CD4-positive, alpha-beta T cell treated with Interleukin-4 for 4 hours (primary cell): ENCODE results near the gene PPP1R3F.

Experiments
- DNase-seq: peaks from one replicate; pipeline ENCODE4 v3.0.0-alpha.2; 2020

The PPP1R3F gene, protein sequence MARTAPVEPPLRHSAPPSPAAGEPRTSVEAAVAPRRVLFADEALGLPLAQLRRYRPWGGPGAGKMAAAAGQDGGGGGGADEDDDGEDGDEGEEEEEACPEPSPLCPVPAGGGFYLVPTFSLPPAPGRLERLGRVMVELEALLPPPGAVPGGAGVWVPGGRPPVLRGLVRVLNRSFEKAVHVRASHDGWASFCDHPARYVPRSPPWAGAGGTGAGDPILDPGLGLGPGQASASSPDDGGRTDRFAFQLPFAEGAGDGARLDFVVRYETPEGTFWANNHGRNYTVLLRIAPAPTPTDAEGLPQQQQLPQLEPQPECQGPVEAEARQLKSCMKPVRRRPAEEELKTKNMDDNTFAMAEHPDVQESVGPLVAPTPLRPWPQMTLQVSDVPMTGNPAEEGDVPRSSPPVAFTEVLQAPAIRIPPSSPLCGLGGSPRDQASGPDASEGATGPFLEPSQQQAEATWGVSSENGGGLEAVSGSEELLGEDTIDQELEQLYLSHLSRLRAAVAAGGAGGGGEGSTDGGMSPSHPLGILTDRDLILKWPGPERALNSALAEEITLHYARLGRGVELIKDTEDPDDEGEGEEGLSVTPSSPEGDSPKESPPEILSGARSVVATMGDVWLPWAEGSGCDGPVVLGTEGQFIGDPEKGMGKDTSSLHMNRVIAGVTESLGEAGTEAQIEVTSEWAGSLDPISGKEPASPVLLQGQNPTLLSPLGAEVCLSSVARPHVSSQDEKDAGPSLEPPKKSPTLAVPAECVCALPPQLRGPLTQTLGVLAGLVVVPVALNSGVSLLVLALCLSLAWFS

DNA sequence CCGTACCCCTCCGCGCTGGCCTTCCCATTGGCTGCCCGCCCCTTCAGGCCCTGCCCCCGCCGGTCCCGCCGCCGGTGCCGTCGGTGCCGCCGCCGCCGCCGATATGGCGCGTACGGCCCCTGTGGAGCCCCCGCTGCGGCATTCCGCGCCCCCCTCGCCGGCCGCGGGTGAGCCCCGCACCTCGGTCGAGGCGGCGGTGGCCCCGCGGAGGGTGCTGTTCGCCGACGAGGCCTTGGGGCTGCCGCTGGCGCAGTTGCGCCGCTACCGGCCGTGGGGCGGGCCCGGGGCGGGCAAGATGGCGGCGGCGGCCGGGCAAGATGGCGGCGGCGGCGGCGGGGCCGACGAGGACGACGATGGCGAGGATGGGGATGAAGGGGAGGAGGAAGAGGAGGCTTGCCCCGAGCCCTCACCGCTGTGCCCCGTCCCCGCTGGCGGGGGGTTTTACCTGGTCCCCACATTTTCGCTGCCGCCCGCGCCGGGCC is at the start of gene PPP1R3F:
Gene PPP1R3F, plus strand, starts transcription at position 27 of the 482 bp plus-strand sequence. Its CDS starts 77 bp downstream, at position 104.
- no peak for DNase-seq

DNA sequence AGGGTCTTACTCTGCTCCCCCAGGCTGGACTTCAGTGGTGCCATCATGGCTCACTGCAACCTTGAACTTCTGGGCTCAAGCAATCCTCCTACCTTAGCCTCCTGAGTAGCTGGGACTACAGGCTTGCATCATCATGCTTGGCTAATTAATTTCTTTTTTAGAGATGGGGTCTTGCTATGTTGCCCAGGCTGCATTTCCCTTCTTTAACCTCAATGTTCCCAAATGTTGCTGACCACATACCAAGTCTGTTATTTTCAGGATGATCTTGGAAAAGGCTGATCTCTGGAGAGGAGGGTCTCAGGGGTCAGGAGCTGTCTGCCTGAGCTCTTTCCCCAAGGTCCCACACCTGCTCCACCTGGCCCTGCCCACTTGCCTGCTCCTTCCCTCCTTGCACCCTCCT is 49.5 kb upstream of the PPP1R3F start:
- DNase-seq, result no peak

DNA sequence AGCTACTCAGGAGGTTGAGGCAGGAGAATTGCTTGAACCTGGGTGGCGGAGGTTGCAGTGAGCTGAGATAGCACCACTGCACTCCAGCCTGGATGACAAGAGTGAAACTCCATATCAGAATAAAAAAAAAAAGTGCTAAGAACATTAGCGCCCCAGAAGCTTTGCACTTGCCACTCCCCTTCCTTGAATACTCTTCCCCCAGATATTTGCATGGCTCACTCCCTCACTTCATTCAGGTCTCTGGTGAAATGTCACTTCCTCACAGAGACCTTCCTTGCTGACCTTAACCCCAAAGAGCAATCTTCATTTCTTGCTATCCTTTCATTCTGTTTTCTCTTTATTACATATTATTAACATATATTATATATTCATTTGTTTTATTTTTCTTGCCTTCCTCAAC is 47.7 kb upstream of the PPP1R3F start:
- no peak for DNase-seq

DNA sequence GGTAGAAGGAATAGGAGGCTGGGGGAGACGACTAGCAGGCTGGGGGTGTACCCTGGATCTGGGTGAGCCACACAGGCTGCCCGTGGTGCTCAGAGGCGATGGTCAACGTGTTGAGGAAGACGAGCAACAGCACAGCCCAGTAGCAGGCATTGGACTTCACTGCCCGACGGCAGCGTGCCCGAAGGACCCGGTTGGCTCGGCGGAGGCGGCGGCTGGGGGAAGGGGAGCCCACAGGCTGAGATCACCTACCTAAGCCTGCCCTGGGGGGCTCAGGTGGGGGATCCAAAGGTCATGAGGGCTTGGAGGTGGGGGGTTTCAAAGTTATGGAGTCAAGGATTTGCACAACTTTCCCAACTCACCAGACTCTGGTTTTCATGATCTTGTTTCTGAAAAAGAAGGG is 43.7 kb upstream of the PPP1R3F start:
- no peak for DNase-seq

DNA sequence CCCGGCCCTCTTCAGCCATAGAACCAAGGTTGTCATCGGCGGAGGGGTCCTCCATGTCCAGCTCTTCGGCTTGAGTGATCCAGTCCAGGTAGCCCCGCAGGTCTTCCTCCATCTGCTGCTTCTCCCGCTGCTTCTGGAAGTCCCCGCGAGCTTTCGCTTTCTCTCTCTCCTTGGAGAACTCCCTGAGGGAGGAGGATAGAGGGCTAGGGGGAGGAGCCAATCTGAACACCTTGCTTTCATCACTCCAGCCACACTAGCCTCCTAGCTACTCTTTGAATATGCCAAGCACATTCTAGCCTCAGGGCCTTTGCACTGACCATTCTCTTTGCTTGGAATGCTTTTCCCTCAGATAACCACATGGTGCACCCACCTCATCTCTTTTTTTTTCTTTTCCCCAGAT is 42.6 kb upstream of the PPP1R3F start:
- DNase-seq, result no peak

DNA sequence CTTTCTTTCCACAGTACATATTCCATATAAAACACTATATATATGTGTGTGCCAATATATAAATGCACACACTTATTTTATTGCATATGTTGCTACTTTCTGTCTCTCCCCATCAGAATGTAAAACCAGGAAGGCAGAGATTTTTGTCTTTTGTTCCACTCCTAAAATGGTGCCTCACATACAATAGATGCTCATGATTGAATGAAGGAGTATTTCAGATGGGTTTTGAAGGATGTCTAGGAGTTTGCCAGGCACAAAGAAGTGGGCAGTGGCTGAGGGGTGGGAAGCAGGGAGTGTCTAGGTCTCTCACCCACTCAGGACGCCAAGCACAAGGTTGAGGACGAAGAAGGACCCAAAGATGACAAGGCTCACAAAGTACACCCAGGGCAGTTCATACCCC is 41.9 kb upstream of the PPP1R3F start:
- DNase-seq, result no peak

DNA sequence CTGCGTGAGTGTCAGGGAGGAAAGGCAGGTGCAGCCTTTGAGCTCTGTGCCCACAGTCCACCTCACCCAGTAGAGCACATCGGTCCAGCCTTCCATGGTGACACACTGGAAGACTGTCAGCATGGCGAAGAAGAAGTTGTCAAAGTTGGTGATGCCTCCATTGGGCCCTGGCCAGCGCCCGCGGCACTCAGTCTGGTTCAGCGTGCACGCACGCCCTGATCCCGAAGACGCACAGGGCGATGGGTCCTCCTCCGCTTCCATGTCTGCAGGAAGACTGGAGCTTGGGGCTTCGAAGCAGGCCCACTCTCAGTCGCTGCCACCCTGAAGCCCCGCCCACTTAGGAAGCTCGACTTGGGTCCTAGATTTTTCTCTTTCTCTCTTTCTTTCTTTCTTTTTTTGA is 41.4 kb upstream of the PPP1R3F start:
- DNase-seq, result no peak

DNA sequence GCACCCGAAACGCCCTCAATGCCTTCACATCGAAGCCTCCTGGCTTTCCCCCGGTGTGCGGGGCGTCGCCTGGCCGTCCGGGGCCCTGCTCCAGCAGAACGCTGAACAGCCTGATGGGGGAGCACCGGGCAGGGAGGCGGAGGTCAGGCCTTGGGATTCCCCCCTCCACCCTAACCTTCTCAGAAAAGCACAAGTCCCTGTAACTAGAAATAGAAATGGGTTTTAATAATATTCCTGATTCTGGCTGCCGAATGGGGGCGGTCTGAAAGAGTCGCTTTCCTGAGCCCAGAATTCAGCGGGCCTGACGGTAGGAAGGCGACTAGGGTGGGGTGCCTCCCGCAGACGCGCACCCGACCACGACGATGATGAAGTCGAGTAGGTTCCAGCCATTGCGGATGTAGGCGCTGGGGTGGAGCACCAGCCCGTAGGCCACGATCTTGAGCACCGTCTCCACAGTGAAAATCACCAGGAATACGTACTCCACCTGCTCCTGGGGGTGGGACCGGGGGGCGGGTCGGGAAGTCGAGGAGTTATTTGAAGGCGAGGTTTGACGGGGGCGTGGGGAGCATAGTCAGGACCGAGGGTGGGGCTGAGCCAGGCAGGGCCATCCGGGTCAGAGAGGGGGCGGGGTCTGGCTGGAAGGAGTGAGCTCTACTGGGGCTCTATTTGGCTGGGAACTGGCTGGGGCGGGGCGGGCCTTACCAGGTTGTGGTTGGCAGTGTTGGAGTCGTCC is 38.9 kb upstream of the PPP1R3F start:
- peak; percentile 56 for DNase-seq

DNA sequence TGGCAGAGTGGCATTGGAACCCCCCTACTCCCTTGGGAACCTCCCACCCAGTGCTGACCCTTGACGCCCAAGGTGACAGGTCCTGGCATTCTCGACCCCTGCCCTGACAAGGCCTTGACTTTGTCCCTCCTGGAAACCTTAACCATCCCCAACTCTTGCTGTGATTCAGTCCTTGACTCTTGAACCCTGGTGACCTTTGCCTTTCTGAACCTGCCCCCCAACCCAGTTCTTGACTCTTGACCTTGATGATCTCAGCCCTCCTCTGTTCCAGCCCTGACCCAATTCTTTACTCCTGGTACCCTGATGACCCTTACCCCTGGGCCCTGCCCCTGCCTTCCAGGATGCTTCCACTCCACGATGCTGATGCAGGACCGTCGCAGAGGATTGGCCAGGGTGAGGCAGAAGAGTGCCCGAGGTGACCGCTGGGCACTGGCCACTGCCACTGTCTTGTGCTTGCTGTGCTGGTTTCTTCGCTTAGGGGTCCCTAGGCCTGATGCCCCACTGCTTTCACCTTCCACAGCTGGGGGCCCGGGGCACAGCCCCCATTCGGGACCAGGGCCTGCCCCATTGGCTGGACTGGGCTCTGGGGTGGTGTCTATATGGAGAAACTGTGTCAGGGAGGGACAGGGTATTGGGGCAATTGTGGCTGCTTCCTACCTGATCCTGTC is 38.1 kb upstream of the PPP1R3F start:
- DNase-seq, result no peak

DNA sequence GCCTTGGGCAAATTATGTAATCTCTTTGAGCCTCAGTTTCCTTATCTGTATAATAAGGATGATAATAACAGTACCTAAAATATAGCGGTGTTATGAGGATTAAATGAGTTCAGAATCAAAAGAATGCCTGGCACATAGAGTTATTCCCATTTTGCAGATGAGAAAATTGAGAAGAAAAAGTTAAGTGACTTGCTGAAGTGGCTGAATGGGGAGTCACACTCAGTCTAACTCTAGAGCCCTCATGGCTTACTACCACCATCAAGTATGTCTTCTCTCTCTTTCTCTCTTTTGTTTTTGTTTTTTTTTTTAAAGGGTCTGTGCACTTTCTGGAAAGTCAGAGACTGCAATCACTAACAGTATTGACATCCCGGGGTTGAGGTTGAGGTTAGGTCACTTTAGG is 37.1 kb upstream of the PPP1R3F start:
- no peak for DNase-seq

DNA sequence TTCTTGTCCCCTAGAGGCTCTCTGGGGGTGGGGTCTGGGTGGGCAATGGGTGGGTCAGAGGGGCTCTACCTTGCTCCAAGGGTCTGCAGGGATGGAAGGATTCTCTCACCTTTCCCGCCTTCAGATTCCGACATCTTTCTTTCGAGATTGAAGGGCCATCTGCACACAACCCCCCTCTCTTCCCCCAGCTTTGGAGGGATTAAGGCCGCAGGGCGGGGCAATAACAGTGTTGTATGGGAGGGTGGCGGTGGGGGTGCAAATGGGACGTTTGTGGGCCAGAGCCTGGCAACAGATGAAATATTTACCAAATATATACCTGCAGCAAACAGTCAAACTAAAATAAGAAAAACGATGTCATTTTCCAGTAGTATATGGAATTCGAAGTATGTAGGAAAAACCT is 36.4 kb upstream of the PPP1R3F start, which contains the start of gene CACNA1F:
Gene CACNA1F, minus strand, starts transcription at position 165 of the 400 bp plus-strand sequence. Its CDS starts 31 bp downstream, at position 134.
- DNase-seq, result no peak

DNA sequence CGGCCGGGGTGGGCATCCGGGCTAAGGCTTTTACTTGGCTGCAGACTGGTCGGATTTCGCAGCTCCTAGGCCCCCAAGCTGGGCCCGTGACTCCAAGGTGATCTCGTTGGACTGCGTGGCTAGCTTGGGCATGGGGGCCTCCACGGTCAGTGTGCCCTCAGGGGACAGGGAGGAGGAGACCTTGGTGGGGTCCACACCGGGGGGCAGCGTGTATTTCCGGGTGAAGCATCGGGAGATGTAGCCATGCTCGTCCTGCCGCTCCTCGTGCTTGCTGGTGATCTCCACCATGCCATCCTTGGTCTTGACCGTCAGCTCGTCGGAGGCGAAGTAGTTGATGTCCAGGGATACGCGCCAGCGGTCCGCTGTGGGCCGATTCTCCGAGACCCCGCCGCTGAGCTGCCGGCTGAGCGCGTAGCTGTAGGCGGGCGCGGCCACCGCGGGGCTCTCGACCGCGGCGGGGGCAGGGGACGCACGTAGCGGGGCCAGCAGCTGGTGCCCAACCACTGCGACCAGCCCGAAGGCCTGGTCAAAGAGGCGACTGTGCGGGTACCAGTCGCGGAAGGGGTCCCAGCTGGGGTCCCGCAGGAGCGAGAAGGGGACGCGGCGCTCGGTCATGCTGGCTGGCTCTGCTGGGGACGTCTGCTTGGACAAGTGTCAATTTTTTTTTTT is 35.6 kb upstream of the PPP1R3F start:
- DNase-seq, result no peak

DNA sequence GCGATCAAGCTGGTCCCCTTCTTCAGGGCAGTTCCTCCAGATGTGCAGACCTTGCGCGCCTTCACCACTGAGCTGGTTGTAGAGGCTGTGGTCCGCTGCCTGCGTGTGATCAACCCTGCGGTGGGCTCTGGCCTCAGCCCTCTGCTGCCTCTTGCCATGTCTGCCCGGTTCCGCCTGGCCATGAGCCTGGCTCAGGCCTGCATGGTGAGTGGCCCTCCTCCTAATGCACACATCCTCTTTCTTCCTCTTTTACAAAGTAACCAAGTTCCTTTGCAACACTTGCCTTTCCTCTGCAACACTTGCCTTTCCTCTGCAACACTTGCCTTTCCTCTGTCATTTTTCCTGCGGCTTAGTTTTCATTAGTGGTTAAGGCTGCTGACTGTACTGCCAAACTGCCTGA is 32.5 kb upstream of the PPP1R3F start:
- DNase-seq, result no peak

DNA sequence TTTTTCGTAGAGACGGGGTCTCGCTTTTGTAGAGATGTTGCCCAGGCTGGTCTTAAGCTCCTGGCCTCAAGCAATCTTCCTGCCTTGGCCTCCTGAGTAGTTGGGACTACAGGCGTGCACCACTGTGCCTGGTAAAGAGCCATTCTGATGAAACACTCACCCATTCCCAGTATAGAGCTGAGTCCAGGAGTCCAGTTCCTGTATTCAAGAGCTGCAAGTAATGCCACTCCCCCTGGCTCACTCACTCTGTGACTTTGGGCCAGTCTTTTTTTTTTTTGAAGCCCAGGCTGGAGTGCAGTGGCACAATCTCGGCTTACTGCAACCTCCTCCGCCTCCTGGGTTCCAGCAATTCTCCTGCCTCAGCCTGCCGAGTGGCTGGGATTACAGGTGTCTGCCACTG is 30.9 kb upstream of the PPP1R3F start:
- DNase-seq, result no peak

DNA sequence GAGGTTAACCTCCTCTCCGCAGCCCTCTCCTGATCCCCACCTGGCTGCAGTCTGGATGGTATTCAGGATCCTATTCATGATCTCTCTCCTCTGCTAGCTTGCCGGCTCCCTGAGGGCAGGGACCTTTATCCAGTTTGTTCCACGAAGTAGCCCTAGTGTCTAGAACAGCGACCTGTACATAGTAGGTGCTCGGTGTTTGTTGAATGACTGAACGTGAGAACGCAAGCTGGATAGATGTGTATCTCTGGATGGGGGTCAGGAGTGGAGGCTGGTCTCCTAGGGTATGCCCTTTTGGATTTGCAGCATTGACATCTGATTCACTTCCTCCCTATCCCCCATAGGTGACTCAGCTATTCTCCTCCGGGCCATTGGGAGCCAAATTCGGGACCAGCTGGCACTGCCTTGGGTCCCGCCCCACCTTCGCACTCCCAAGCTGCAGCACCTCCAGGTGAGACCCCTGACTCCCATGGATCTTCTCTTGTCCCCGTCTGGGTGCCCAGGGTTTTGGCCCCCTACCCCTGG is 27.0 kb upstream of the PPP1R3F start:
- DNase-seq, result no peak

DNA sequence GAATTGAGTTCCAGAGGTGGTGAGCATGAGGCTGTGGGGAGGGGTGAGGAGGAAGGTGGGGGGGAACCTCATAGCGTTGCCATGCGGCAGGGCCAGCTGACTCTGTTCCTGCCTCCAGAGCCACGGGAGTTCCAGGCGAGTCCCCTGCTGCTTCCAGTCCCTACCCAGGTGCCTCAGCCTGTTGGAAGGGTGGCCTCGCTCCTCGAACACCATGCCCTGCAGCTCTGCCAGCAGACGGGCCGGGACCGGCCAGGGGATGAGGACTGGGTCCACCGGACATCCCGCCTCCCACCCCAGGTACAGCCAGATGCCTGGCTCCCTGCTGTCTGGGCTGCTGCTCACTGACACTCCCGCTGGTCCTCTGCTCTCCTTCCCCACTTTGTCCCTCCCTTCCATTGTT is 26.4 kb upstream of the PPP1R3F start:
- DNase-seq, result no peak

DNA sequence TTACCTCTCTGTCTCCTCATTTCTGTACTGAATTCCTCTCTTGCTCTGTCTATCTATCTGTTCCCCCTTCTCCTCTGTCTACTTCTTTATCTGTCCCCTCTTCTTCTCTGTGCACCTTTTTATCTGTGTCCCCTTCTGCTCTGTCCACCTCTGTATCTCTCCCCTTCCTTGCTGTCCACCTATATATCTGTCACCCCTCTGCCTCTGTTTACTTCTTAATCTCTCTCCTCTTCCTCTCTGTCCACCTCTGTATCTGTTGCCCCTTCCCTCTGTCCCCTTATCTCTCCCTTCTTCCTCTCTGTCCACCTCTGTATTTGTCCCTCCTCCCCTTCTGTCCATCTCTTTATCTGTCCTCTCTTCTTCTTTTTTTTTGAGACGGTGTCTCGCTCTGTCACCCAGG is 25.4 kb upstream of the PPP1R3F start:
- DNase-seq, result no peak

DNA sequence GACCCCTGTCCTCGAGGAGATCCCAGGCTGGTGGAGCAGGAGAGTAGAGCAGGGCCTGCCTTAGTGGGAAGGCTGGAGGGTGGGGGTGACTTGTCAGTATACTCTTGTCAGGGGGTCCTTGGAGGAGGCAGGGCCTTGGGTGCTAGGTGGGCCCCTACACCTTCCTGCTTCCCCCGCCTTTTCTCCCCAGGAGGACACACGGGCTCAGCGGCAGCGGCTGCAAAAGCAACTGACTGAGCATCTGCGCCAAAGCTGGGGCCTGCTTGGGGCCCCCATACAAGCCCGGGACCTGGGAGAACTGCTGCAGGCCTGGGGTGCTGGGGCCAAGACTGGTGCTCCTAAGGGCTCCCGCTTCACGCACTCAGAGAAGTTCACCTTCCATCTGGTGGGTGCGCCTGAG is 23.1 kb upstream of the PPP1R3F start:
- DNase-seq, result no peak

DNA sequence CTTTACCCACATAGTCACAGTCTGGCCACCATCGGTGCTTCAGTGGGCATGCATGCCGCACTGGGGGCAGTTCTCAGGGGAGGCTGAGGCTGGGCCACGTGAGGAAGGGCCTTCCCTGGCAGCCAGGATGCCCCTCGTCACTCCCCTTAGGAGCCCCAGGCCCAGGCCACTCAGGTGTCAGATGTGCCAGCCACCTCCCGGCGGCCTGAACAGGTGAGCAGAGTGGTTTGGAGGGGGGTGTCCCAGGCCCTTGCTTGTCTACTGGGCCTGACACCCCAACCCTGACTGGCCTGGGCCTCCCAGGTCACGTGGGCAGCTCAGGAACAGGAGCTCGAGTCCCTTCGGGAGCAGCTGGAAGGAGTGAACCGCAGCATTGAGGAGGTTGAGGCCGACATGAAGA is 22.2 kb upstream of the PPP1R3F start:
- no peak for DNase-seq

DNA sequence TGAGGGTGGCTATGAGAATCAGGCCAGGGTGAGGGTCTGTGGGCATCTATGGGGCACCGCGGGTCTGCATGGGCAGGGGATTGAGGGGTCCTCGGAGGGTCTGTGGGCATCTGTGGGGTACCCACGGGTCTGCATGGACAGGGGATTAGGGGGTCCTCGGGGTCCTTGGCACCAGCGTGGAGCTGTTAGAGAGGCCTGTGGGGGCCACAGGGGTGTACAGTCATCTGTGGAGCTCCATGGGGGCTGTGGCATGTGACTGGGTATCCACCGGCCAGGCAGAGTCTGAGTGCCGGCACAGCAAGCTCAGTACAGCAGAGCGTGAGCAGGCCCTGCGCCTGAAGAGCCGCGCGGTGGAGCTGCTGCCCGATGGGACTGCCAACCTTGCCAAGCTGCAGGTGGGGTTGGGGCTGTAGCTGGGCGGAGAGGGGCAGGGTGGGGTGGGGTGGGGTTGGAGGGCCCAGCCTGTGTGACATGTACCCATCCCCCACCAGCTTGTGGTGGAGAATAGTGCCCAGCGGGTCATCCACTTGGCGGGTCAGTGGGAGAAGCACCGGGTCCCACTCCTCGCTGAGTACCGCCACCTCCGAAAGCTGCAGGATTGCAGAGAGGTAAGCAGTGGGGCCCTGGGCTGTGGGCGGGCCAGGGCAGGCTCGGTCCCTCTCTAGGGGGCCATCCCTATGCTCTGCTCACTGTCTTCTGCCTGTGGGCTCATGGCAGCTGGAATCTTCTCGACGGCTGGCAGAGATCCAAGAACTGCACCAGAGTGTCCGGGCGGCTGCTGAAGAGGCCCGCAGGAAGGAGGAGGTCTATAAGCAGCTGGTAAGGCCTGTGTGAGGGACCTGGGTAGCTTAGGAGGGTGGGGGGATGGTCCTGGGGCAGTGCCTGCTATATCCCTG is 21.4 kb upstream of the PPP1R3F start:
- DNase-seq, result no peak

DNA sequence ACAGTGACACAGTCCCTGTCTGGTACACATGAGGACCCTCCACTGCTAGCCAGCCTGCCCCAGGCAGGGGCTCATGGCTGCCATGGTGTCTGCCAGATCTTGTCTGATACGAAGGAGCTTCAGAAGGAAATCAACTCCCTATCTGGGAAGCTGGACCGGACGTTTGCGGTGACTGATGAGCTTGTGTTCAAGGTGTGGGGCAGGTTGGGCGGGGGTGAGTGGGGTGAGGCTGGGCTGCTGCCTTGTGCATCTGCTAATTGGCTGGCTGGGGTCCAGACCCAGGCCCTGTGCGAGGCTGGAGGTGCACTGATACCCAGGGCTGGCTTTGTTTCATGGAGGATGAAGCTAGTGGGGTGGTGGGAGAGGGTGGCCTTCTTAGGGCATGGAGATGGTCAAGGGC is 20.5 kb upstream of the PPP1R3F start:
- no peak for DNase-seq
